IMR-90 (cell line): ENCODE data around the gene MAP1LC3C. TPM values are rescaled to one million over a fixed set of nuclear protein-coding genes. Genes with fewer than 3 reads are reported as not detected.
A peak's percentile ranks its signal among the peaks of the same experiment; 100 is the strongest.

Experiments
- ATAC-seq: fragments of 200-7000 bp; cut with Tn5 transposase; 2 replicates; pipeline ENCODE4 v1.9.1; 2020; ENCODE audit warnings: low read depth, mild to moderate bottlenecking, moderate library complexity
- Bru-seq: library from RNA; stranded (reverse); fragments of 400-500 nt; gene quantifications from one replicate; lab custom pipeline; 2021; lab: Mats Ljungman, UMichigan
- BruChase-seq, 2 experiments: library from RNA; stranded (reverse); fragments of 400-500 nt; gene quantifications; one replicate each; lab custom pipeline; 2021; lab: Mats Ljungman, UMichigan
- BruUV-seq: library from RNA; stranded (reverse); fragments of 400-500 nt; replicated peaks from 2 replicates; lab custom pipeline; 2021; lab: Mats Ljungman, UMichigan
- CTCF ChIA-PET: fragments of 300-600 bp; formaldehyde crosslinking; extraction: SDS; loops from one replicate; lab custom pipeline; 2021; ENCODE audit warnings: antibody characterized with exemption; lab: Yijun Ruan, JAX
- POLR2A ChIA-PET: fragments of 300-600 bp; sonication (Branson Sonifier 250); formaldehyde crosslinking; loops from one replicate; lab custom pipeline; 2022; ENCODE audit warnings: antibody characterized with exemption; ENCODE audit not compliant: unreplicated experiment; lab: Charles Lee
- DNase-seq: peaks from one replicate; pipeline ENCODE4 v3.0.0; 2013
- H2AFZ ChIP-seq: replicated peaks from 2 replicates; pipeline ENCODE3; 2013; ENCODE audit warnings: low read length, mild to moderate bottlenecking; ENCODE audit not compliant: poor library complexity
- H2AK5ac ChIP-seq: 2 replicates; pipeline ENCODE4 v1.6.1; 2013; ENCODE audit warnings: low read depth, low read length, inconsistent platforms
- H2AK9ac ChIP-seq: replicated peaks from 2 replicates; pipeline ENCODE3; 2013; ENCODE audit warnings: mild to moderate bottlenecking, low read depth, low read length, moderate library complexity; ENCODE audit not compliant: poor library complexity
- H2BK120ac ChIP-seq: 2 replicates; pipeline ENCODE4 v1.6.1; 2013; ENCODE audit warnings: low read depth, low read length, inconsistent platforms
- H2BK15ac ChIP-seq: 3 replicates; pipeline ENCODE4 v1.6.1; 2013; ENCODE audit warnings: low read depth, low read length, inconsistent platforms
- H2BK20ac ChIP-seq: 2 replicates; pipeline ENCODE4 v1.6.1; 2013; ENCODE audit warnings: low read depth, mild to moderate bottlenecking, inconsistent platforms, low read length, moderate library complexity
- H2BK5ac ChIP-seq: 2 replicates; pipeline ENCODE4 v1.6.1; 2013; ENCODE audit warnings: mild to moderate bottlenecking, low read depth, low read length, inconsistent platforms; ENCODE audit not compliant: poor library complexity, severe bottlenecking
- H3K14ac ChIP-seq: replicated peaks from 2 replicates; pipeline ENCODE4 v1.6.1; 2013; ENCODE audit warnings: low read depth, low read length, inconsistent platforms
- H3K18ac ChIP-seq: 2 replicates; pipeline ENCODE4 v1.6.1; 2013; ENCODE audit warnings: low read depth, low read length, control low read depth
- H3K23ac ChIP-seq: 2 replicates; pipeline ENCODE4 v1.6.1; 2013; ENCODE audit warnings: low read depth, low read length, inconsistent platforms
- H3K27ac ChIP-seq: 2 replicates; pipeline ENCODE4 v1.5.1; 2013; ENCODE audit warnings: mild to moderate bottlenecking, control low read depth, low read length; ENCODE audit not compliant: insufficient read depth
- H3K27me3 ChIP-seq: 2 replicates; pipeline ENCODE4 v1.6.1; 2013; ENCODE audit warnings: low read length; ENCODE audit not compliant: control insufficient read depth, insufficient read depth
- H3K36me3 ChIP-seq: 2 replicates; pipeline ENCODE4 v1.6.1; 2013; ENCODE audit warnings: low read length, mixed read lengths; ENCODE audit not compliant: control insufficient read depth, insufficient read depth
- H3K4ac ChIP-seq: 2 replicates; pipeline ENCODE4 v1.6.1; 2013; ENCODE audit warnings: low read depth, low read length, inconsistent platforms
- H3K4me1 ChIP-seq: 2 replicates; pipeline ENCODE4 v1.6.1; 2013; ENCODE audit warnings: low read length, mixed read lengths; ENCODE audit not compliant: control insufficient read depth, insufficient read depth
- H3K4me2 ChIP-seq: 2 replicates; pipeline ENCODE4 v1.6.1; 2013; ENCODE audit warnings: low read depth, mild to moderate bottlenecking, control low read depth, low read length, moderate library complexity
- H3K4me3 ChIP-seq: 2 replicates; pipeline ENCODE4 v1.5.1; 2013; ENCODE audit warnings: low read depth, mild to moderate bottlenecking, control low read depth, low read length, moderate library complexity; ENCODE audit not compliant: insufficient read depth
- H3K56ac ChIP-seq: 2 replicates; pipeline ENCODE4 v1.6.1; 2013; ENCODE audit warnings: low read length, inconsistent platforms; ENCODE audit not compliant: insufficient read depth; ENCODE audit errors: extremely low read depth
- H3K79me1 ChIP-seq, 2 experiments: 2 replicates each; pipeline ENCODE4 v1.6.1; 2013; ENCODE audit warnings: low read length in 2 of 2, inconsistent platforms in 1 of 2, low read depth in 1 of 2
- H3K9ac ChIP-seq: 2 replicates; pipeline ENCODE4 v1.6.1; 2013; ENCODE audit warnings: low read depth, low read length, control low read depth
- H3K9me1 ChIP-seq: 2 replicates; pipeline ENCODE4 v1.6.1; 2013; ENCODE audit warnings: low read length, inconsistent platforms; ENCODE audit not compliant: insufficient read depth
- H3K9me3 ChIP-seq: 2 replicates; pipeline ENCODE4 v1.6.1; 2013; ENCODE audit warnings: low read length; ENCODE audit not compliant: control insufficient read depth, insufficient read depth
- H4K20me1 ChIP-seq: 2 replicates; pipeline ENCODE4 v1.6.1; 2013; ENCODE audit warnings: low read length, inconsistent platforms; ENCODE audit not compliant: insufficient read depth
- H4K5ac ChIP-seq: 2 replicates; pipeline ENCODE4 v1.6.1; 2013; ENCODE audit warnings: mild to moderate bottlenecking, low read depth, low read length, control low read depth
- H4K8ac ChIP-seq, 2 experiments: 2 replicates each; pipeline ENCODE4 v1.6.1; 2013; ENCODE audit warnings: low read depth in 2 of 2, low read length in 2 of 2, control low read depth in 1 of 2, inconsistent platforms in 1 of 2
- H4K91ac ChIP-seq: 2 replicates; pipeline ENCODE4 v1.6.1; 2013; ENCODE audit warnings: low read depth, low read length, inconsistent platforms; ENCODE audit not compliant: insufficient read depth
- BHLHE40 ChIP-seq: fragments of 150-350 bp; IDR thresholded peaks from 2 replicates; pipeline ENCODE4 v1.6.1; 2016; ENCODE audit warnings: mild to moderate bottlenecking, low read depth, low read length
- CEBPB ChIP-seq: IDR thresholded peaks from 2 replicates; pipeline ENCODE4 v1.6.1; 2012; ENCODE audit warnings: low read depth, low read length, improper control_type of control experiment
- CTCF ChIP-seq: conservative IDR thresholded peaks from 2 replicates; pipeline ENCODE4 v1.5.1; 2012; ENCODE audit warnings: mild to moderate bottlenecking, low read depth, low read length, improper control_type of control experiment
- ELK1 ChIP-seq: fragments of 150-350 bp; IDR thresholded peaks from 2 replicates; pipeline ENCODE4 v1.6.1; 2016; ENCODE audit warnings: low read depth, mild to moderate bottlenecking, low read length, moderate library complexity, borderline replicate concordance
- FOS ChIP-seq: fragments of 150-350 bp; IDR thresholded peaks from 2 replicates; pipeline ENCODE4 v1.6.1; 2016; ENCODE audit warnings: low read depth, low read length
- MAZ ChIP-seq: IDR thresholded peaks from 2 replicates; pipeline ENCODE4 v1.6.1; 2012; ENCODE audit warnings: low read depth, mild to moderate bottlenecking, low read length, improper control_type of control experiment, moderate library complexity, borderline replicate concordance
- MXI1 ChIP-seq: IDR thresholded peaks from 2 replicates; pipeline ENCODE4 v1.6.1; 2012; ENCODE audit warnings: low read depth, mild to moderate bottlenecking, low read length, moderate library complexity, borderline replicate concordance
- NFE2L2 ChIP-seq: fragments of 150-350 bp; IDR thresholded peaks from 2 replicates; pipeline ENCODE4 v1.6.1; 2016; ENCODE audit warnings: low read depth, mild to moderate bottlenecking, low read length
- POLR2A ChIP-seq: IDR thresholded peaks from 2 replicates; pipeline ENCODE4 v1.6.1; 2012; ENCODE audit warnings: mild to moderate bottlenecking, low read depth, low read length
- RAD21 ChIP-seq: IDR thresholded peaks from 2 replicates; pipeline ENCODE4 v1.6.1; 2012; ENCODE audit warnings: low read length, improper control_type of control experiment
- RFX5 ChIP-seq: IDR thresholded peaks from 2 replicates; pipeline ENCODE4 v1.8.0; 2012; ENCODE audit warnings: low read depth, mild to moderate bottlenecking, low read length, moderate library complexity
- SMC3 ChIP-seq: fragments of 150-350 bp; IDR thresholded peaks from 2 replicates; pipeline ENCODE4 v1.6.1; 2016; ENCODE audit warnings: low read depth, mild to moderate bottlenecking, antibody characterized with exemption, low read length, moderate library complexity
- USF2 ChIP-seq: fragments of 150-350 bp; IDR thresholded peaks from 2 replicates; pipeline ENCODE4 v1.6.1; 2017; ENCODE audit warnings: mild to moderate bottlenecking, antibody characterized with exemption, low read length, low read depth
- WGBS, 2 experiments: methylation state at CpG; one replicate each; pipeline versions ENCODE4 v1.1.5 to v1.1.7; 2013; ENCODE audit warnings: missing lambda C conversion rate in 2 of 2; ENCODE audit not compliant: insufficient read length in 1 of 2; ENCODE audit errors: extremely low coverage in 2 of 2; 5-methylcytosine and 5-hydroxymethylcytosine counted together
- dilution Hi-C: fragments of 300-500 bp; cut with HindIII; formaldehyde crosslinking; loops from one replicate; pipeline ENCODE4 v1.14.3; 2018; ENCODE audit warnings: low sequenced_read_pairs; ENCODE audit not compliant: unreplicated experiment
- in situ Hi-C: fragments of 300-500 bp; cut with MboI; formaldehyde crosslinking; loops from 3 replicates; pipeline ENCODE4 v1.14.3; 2019; ENCODE audit warnings: low sequenced_read_pairs, inconsistent platforms, mixed read lengths
- intact Hi-C: fragments of 100-400 bp; cut with micrococcal nuclease; formaldehyde crosslinking; loops from 2 replicates; pipeline ENCODE4 v1.10.0; 2022
- long read RNA-seq: library from polyadenylated mRNA; unstranded; transcript quantifications from one replicate; pipeline ENCODE4 v2.0.0, GENCODE V29; 2021; ENCODE audit not compliant: unreplicated experiment
- polyA plus RNA-seq, 3 experiments: library from polyadenylated mRNA; depleted of rRNA; stranded (reverse); fragments of >200 nt; gene quantifications; 2 replicates each; pipeline ENCODE4 v1.2.3, GENCODE V29; 2012; ENCODE audit warnings: low replicate concordance in 1 of 3
- total RNA-seq: library from RNA; depleted of rRNA; stranded (reverse); fragments of >200 nt; gene quantifications from 2 replicates; pipeline ENCODE4 v1.2.3, GENCODE V29; 2012; rRNA removed

MAP1LC3C gene
- total RNA-seq (under 0.01 TPM in 1 of 2 replicates, not detected in the other), polyA plus RNA-seq (2012; rRNA removed) (not detected in 2 replicates), Bru-seq, nascent RNA (percentile 14 among the genes with signal in this experiment), BruChase-seq, experiment 1, labeled RNA remaining after a 6-hour chase (not detected), BruChase-seq, experiment 2, labeled RNA remaining after a 2-hour chase (not detected)
- polyA plus RNA-seq (2012; cell fraction: cytosol; rRNA removed): not detected in 2 replicates
- polyA plus RNA-seq (2012; cell fraction: nucleus; rRNA removed; ENCODE audit: low replicate concordance): not detected in 2 replicates
- long read RNA-seq: 0 reads

- Histone ChIP-seq H2BK15ac (no peak within 1 kb of the TSS), H3K79me1 (no peaks in the 10 kb centered on the region), H4K5ac (no peak within 1 kb of the TSS), H2AFZ (peak within 1 kb of the TSS; percentile 87), H3K9me3 (no peaks in the 10 kb centered on the region), H3K27me3 (no peaks in the 10 kb centered on the region), H2BK120ac (no peak within 1 kb of the TSS), H2BK20ac (no peak within 1 kb of the TSS), H4K91ac (no peak within 1 kb of the TSS), H2AK9ac (no peak within 1 kb of the TSS), H3K27ac (no peak within 1 kb of the TSS), H3K18ac (no peak within 1 kb of the TSS), H3K4me3 (peak within 1 kb of the TSS; percentile 40), H3K4ac (no peak within 1 kb of the TSS), H3K36me3 (no peaks in the 10 kb centered on the region), H3K4me1 (no peaks in the 10 kb centered on the region), H4K20me1 (no peaks in the 10 kb centered on the region), H3K14ac (no peak within 1 kb of the TSS), H2BK5ac (no peak within 1 kb of the TSS), H3K23ac (no peak within 1 kb of the TSS), H4K8ac (no peak within 1 kb of the TSS), H3K9me1 (no peaks in the 10 kb centered on the region), H3K9ac (no peak within 1 kb of the TSS), H3K4me2 (peak within 1 kb of the TSS; percentile 82), H2AK5ac (no peak within 1 kb of the TSS), H3K56ac (0 out of 2 replicates have a peak within 1 kb of the TSS, but pooled peaks have one; percentile 47)
- no TSS peak for BruUV-seq
- intact Hi-C loops (loop anchor here (2.0 to 5.0 kb wide), 2 partner anchors 388 to 467 kb away; partner anchors contain the start of gene KMO), dilution Hi-C loops (no loop called here), in situ Hi-C loops (loop anchor here (25.0 kb wide), 1 partner anchor 462 kb away; the partner anchor contains the start of gene KMO)
- ChIA-PET CTCF (interaction anchor here (0.6 to 2.0 kb wide), 8 partner anchors 8 to 467 kb away, joined by 3 to 9 read pairs (median 4); partner anchors contain the start of gene KMO), POLR2A (interaction anchor here (0.5 kb wide), 1 partner anchor 9 kb away, joined by 5 read pairs; no protein-coding TSS in a partner anchor)
- WGBS, 2 experiments: no CpG with 5 or more reads among the region's 4 CpGs
- DNase-seq: no peak
- TF ChIP-seq POLR2A (no peak), USF2 (no peak), MXI1 (no peak), CTCF (no peak), FOS (no peak), NFE2L2 (no peak), ELK1 (no peak), RAD21 (no peak), CEBPB (no peak), RFX5 (no peak), MAZ (no peak), BHLHE40 (no peak), SMC3 (no peak)
- no peak for ATAC-seq
These were observed at the start of gene MAP1LC3C for GRCh38 chr1:241999026-241999425. TSS of gene MAP1LC3C (minus strand) at chr1:241999098. CDS start at chr1:241999008, 90 bp downstream.
